ENCODE results near the gene JPH3. TPM values are rescaled to one million over a fixed set of nuclear protein-coding genes. Genes with fewer than 3 reads are reported as not detected.

Gene JPH3
- total RNA-seq, 1 donor: not detected

- no peak overlapping the region for H3K4me3 ChIP-seq (ENCODE audit: low read depth, low read length)
- DNase-seq (ENCODE audit: low read depth): no peak
- no peak for TF ChIP-seq CTCF (IDR thresholded peaks at IDR 0.05; ENCODE audit: insufficient read depth, low read length)
These were observed 80.6 kb downstream of the JPH3 start for GRCh38 chr16:87682852-87683399.

GRCh38 chr16:87684106-87684677 lies 81.9 kb downstream of the JPH3 start:
- DNase-seq (ENCODE audit: low read depth): no peak
- no peak for TF ChIP-seq CTCF (IDR thresholded peaks at IDR 0.05; ENCODE audit: insufficient read depth, low read length)
- no peak overlapping the region for H3K4me3 ChIP-seq (ENCODE audit: low read depth, low read length)

GRCh38 chr16:87684711-87685404 lies 82.5 kb downstream of the JPH3 start:
- TF ChIP-seq CTCF (IDR thresholded peaks at IDR 0.05; ENCODE audit: insufficient read depth, low read length): no peak
- no peak overlapping the region for H3K4me3 ChIP-seq (ENCODE audit: low read depth, low read length)
- DNase-seq (ENCODE audit: low read depth): no peak

DNA sequence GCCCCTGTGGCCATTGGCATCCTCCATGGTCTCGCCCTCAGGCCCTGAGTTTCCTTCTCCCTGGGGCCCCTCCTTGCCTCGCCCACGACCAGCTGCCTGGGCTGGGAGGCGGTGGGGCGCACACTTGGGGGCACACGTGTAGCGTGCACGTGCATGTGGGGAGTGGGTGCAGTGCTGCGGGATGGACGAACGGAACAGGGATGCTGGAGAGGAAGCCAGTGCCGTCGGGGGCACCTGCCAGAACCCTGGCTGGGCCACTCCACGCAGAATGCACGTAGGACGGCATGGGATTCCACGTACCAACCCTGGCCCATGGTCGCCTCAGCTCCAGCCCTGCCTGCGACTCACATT lies 83.1 kb downstream of the JPH3 start:
- no peak for DNase-seq (ENCODE audit: low read depth)
- H3K4me3 ChIP-seq (ENCODE audit: low read depth, low read length): no peak overlapping the region
- no peak for TF ChIP-seq CTCF (IDR thresholded peaks at IDR 0.05; ENCODE audit: insufficient read depth, low read length)

GRCh38 chr16:87685766-87686165 lies 83.5 kb downstream of the JPH3 start:
- TF ChIP-seq CTCF (IDR thresholded peaks at IDR 0.05; ENCODE audit: insufficient read depth, low read length): no peak
- DNase-seq (ENCODE audit: low read depth): no peak
- H3K4me3 ChIP-seq (ENCODE audit: low read depth, low read length): no peak overlapping the region

DNA sequence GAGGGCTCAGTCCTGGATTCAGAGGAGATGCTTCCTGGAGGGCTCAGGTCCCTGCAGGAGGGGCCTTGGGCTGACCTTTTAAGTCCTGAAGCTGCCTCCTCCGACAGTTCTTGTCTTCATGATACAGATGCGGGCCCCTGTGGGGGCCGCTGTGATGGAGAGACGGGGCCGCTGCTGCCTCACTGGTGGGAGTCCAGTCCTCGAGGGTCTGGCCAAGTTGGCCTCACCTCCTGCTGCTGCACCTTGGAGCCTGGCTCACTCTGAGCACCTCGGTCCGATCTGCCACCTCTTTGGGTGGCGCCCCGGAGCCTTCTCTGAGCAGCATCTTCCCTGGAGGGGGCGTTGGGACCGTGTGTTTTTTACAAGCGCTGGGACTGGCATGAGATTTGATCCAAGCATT lies 84.4 kb downstream of the JPH3 start:
- H3K4me3 ChIP-seq (ENCODE audit: low read depth, low read length): no peak overlapping the region
- TF ChIP-seq CTCF (IDR thresholded peaks at IDR 0.05; ENCODE audit: insufficient read depth, low read length): no peak
- no peak for DNase-seq (ENCODE audit: low read depth)
